ENCODE data around the gene LRRC14B.

LRRC14B gene

DNA sequence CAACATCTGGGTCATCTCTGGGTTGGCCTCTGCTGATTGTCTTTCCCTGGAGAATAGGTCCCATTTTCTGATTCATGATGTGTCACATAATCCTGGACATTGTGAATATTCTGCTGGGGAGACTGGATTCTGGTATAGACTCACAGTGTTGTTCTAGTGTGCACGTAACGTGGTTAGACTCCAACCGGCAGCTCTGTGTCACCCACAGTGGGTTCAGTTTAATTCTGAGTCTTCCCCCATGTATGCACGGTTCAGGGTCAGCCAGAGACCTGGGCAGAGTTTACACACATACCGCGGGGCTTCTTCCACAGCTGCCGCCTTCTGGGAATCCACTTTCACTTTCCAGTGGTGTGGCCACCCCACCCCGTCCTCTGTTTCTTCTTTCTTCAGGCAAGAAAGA is 38.0 kb upstream of the LRRC14B start:
- TF ChIP-seq, protein P1, sequence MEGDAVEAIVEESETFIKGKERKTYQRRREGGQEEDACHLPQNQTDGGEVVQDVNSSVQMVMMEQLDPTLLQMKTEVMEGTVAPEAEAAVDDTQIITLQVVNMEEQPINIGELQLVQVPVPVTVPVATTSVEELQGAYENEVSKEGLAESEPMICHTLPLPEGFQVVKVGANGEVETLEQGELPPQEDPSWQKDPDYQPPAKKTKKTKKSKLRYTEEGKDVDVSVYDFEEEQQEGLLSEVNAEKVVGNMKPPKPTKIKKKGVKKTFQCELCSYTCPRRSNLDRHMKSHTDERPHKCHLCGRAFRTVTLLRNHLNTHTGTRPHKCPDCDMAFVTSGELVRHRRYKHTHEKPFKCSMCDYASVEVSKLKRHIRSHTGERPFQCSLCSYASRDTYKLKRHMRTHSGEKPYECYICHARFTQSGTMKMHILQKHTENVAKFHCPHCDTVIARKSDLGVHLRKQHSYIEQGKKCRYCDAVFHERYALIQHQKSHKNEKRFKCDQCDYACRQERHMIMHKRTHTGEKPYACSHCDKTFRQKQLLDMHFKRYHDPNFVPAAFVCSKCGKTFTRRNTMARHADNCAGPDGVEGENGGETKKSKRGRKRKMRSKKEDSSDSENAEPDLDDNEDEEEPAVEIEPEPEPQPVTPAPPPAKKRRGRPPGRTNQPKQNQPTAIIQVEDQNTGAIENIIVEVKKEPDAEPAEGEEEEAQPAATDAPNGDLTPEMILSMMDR (IDR thresholded peaks at IDR 0.05; ENCODE audit: low read depth, low read length, missing control alignments): no peak
- in situ Hi-C loops (cut with HindIII; ENCODE audit: low pct_ligation_motif_present, low sequenced_read_pairs): no loop called here
- H3K27ac ChIP-seq: peak overlapping the region; percentile 26
- peak overlapping the region; percentile 12 for H3K4me3 ChIP-seq (ENCODE audit: low read depth, low read length)
- peak; percentile 77 for DNase-seq
- H3K36me3 ChIP-seq (replicated peaks): no peaks in the 10 kb centered on the region
- no peaks in the 10 kb centered on the region for H3K27me3 ChIP-seq (replicated peaks)

- DNase-seq: no peak
- H3K27me3 ChIP-seq (replicated peaks): no peaks in the 10 kb centered on the region
- no peaks in the 10 kb centered on the region for H3K36me3 ChIP-seq (replicated peaks)
- in situ Hi-C loops (cut with HindIII; ENCODE audit: low pct_ligation_motif_present, low sequenced_read_pairs): no loop called here
- no peak overlapping the region for H3K27ac ChIP-seq
- H3K4me3 ChIP-seq (ENCODE audit: low read depth, low read length): no peak overlapping the region
- TF ChIP-seq, protein P1 (IDR thresholded peaks at IDR 0.05; ENCODE audit: low read depth, low read length, missing control alignments): no peak
Observed at GRCh38 chr5:154236-154635, 37.1 kb upstream of the LRRC14B start.

DNA sequence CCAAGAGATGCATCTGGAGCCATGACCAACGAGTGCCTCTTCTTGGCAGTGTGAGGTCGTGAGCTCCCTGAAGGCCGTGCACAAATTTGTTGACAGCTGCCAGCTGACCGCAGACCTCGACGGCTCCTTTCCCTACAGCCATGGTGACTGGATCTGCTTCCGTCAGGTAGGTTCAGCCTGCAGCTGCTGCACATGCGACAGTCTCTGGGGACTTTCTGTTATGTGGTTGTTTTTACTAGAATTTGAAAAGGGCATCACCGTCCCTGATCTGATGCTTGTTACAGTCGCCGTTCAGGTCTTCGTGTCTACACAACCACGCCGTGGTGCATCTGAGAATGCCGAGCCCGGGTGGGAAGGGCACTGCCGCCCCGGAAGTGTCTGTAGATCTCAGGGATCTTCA is 36.5 kb upstream of the LRRC14B start:
- H3K27ac ChIP-seq: no peak overlapping the region
- H3K4me3 ChIP-seq (ENCODE audit: low read depth, low read length): no peak overlapping the region
- TF ChIP-seq, protein P1 (IDR thresholded peaks at IDR 0.05; ENCODE audit: low read depth, low read length, missing control alignments): no peak
- H3K36me3 ChIP-seq (replicated peaks): no peaks in the 10 kb centered on the region
- H3K27me3 ChIP-seq (replicated peaks): no peaks in the 10 kb centered on the region
- DNase-seq: no peak
- in situ Hi-C loops (cut with HindIII; ENCODE audit: low pct_ligation_motif_present, low sequenced_read_pairs): no loop called here

DNA sequence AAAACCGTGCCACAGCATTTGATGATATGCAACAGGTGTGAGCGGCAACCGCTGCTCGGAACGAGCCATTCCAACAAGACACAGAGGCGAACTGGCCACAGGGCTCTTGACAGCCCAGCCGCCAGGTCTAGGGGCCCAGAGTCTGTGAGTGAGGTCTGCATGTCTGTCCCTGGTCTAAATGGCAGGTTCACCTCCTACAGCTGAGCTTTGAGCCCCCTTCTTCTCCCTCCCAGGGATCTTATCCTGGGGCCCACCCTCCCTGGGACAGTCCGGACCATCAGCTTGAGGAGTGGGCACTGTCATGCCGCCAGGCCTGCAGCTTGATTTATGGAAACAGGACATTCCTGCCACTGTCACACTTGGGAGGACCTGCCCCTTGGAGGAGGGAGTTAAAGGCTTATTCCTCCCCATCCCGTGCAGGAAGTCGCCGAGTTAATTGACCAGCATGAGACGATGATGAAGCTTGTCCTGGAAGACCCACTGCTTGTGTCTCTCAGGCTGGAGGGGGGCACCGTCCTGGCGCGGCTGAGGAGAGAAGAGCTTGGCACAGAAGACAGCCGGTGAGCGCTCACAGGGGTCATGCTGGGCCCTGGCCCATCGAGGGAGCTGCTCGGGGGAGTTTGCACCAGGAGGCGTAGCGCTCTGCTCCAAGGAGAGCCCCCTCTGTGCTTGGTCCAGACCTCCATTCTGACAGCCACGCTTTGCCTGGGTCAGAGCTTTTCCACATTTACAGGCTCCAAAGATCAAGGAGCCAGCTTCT is 35.5 kb upstream of the LRRC14B start:
- in situ Hi-C loops (cut with HindIII; ENCODE audit: low pct_ligation_motif_present, low sequenced_read_pairs): no loop called here
- TF ChIP-seq, protein P1 (IDR thresholded peaks at IDR 0.05; ENCODE audit: low read depth, low read length, missing control alignments): no peak
- no peak for DNase-seq
- H3K36me3 ChIP-seq (replicated peaks): no peaks in the 10 kb centered on the region
- no peak overlapping the region for H3K4me3 ChIP-seq (ENCODE audit: low read depth, low read length)
- H3K27ac ChIP-seq: no peak overlapping the region
- no peaks in the 10 kb centered on the region for H3K27me3 ChIP-seq (replicated peaks)

- H3K36me3 ChIP-seq (replicated peaks): no peaks in the 10 kb centered on the region
- in situ Hi-C loops (cut with HindIII; ENCODE audit: low pct_ligation_motif_present, low sequenced_read_pairs): no loop called here
- H3K4me3 ChIP-seq (ENCODE audit: low read depth, low read length): no peak overlapping the region
- TF ChIP-seq, protein P1 (IDR thresholded peaks at IDR 0.05; ENCODE audit: low read depth, low read length, missing control alignments): no peak
- H3K27me3 ChIP-seq (replicated peaks): no peaks in the 10 kb centered on the region
- H3K27ac ChIP-seq: no peak overlapping the region
- DNase-seq: no peak
Observed at GRCh38 chr5:156411-157072, 34.8 kb upstream of the LRRC14B start.
